Spleen (tissue), 7 donors: ENCODE data around the gene CKMT2.

Source experiments
- POLR2A ChIP-seq, 3 donors: fragments of 450-650 bp; IDR thresholded peaks; one replicate each; pipeline ENCODE4 v1.5.1; 2017; ENCODE audit warnings: antibody characterized with exemption in 3 of 3, mild to moderate bottlenecking in 1 of 3
- POLR2AphosphoS5 ChIP-seq, 3 donors: sonication (generic); formaldehyde crosslinking; IDR thresholded peaks; one replicate each; pipeline ENCODE4 v1.5.1; 2017; ENCODE audit warnings: antibody characterized with exemption in 3 of 3
- TF ChIP-seq, protein P1 (sequence below), 11 experiments: fragments of 200-600 bp in 7 of 11; fragments of 450-650 bp in 4 of 11; sonication (generic) in 4 of 11; IDR thresholded peaks in 8 of 11; conservative IDR thresholded peaks in 3 of 11; 1 replicate in 7 of 11; 2 replicates in 4 of 11; pipeline versions ENCODE4 v1.4.0 to v1.8.0; 2016 to 2021; ENCODE audit warnings: antibody characterized with exemption in 11 of 11, inconsistent platforms in 4 of 11, mild to moderate bottlenecking in 1 of 11
- donor health status: DM: no; HTN: no; CAD: no; lungs with moderate emphysema.
- donor health status: DM: no; HTN: no; CAD: no.
- donor health status: DM: no; HTN: no; CAD: no.

DNA sequence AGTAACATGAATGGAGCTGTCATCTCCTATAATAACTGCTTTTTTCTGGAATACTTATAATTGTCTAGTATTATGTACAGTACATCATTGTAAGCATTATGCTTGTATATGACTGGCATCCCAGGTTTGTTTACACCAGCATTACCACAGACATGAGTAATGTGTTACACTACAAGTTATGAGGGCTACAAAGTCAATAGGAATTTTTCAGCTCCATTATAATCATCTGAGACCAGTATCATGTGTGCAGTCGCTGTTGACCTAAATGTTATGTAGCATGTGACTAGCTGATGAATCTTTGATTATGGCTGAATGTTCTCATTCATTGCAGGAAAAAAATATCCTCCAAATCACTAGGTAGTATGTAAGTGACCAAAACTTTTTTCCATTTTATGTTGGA, 70.4 kb downstream of the CKMT2 start:
- TF ChIP-seq POLR2AphosphoS5 (IDR thresholded peaks at IDR 0.05) (no peak), POLR2A (IDR thresholded peaks at IDR 0.05) (no peak)
- TF ChIP-seq, protein P1, sequence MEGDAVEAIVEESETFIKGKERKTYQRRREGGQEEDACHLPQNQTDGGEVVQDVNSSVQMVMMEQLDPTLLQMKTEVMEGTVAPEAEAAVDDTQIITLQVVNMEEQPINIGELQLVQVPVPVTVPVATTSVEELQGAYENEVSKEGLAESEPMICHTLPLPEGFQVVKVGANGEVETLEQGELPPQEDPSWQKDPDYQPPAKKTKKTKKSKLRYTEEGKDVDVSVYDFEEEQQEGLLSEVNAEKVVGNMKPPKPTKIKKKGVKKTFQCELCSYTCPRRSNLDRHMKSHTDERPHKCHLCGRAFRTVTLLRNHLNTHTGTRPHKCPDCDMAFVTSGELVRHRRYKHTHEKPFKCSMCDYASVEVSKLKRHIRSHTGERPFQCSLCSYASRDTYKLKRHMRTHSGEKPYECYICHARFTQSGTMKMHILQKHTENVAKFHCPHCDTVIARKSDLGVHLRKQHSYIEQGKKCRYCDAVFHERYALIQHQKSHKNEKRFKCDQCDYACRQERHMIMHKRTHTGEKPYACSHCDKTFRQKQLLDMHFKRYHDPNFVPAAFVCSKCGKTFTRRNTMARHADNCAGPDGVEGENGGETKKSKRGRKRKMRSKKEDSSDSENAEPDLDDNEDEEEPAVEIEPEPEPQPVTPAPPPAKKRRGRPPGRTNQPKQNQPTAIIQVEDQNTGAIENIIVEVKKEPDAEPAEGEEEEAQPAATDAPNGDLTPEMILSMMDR (IDR thresholded peaks at IDR 0.05 in 8 of 11, conservative IDR thresholded peaks at IDR 0.05 in 3 of 11): no peak
